Nephron (organoid): ENCODE data around the gene PYGO2.

Source experiments
- H3K27ac Mint-ChIP-seq, 3 experiments: 2 replicates each; pipeline ENCODE4 v1.8.0; 2020; ENCODE audit warnings: mixed read lengths in 3 of 3, mild to moderate bottlenecking in 2 of 3, moderate library complexity in 1 of 3
- H3K27me3 Mint-ChIP-seq: 2 replicates; pipeline ENCODE4 v1.8.0; 2021; ENCODE audit warnings: low read depth, mild to moderate bottlenecking, moderate library complexity, mixed read lengths
- H3K36me3 Mint-ChIP-seq: 2 replicates; pipeline ENCODE4 v1.8.0; 2020; ENCODE audit warnings: low read depth, mixed read lengths
- H3K4me1 Mint-ChIP-seq: 2 replicates; pipeline ENCODE4 v1.8.0; 2020; ENCODE audit warnings: mixed read lengths
- H3K4me3 Mint-ChIP-seq, 3 experiments: 2 replicates each; pipeline ENCODE4 v1.8.0; 2020; ENCODE audit warnings: mild to moderate bottlenecking in 3 of 3, mixed read lengths in 3 of 3, moderate library complexity in 2 of 3
- H3K9me3 Mint-ChIP-seq: 2 replicates; pipeline ENCODE4 v1.8.0; 2020; ENCODE audit warnings: mixed read lengths
- CTCF ChIP-seq, 3 experiments: fragments of 200-600 bp; sonication (generic); IDR thresholded peaks; one replicate each; pipeline ENCODE4 v1.5.0; 2021; ENCODE audit warnings: antibody characterized with exemption in 3 of 3; ENCODE audit not compliant: unreplicated experiment in 3 of 3

Gene PYGO2

GRCh38 chr1:154967331-154967950, 5.9 kb upstream of the PYGO2 start:
- Mint-ChIP-seq H3K4me1 (peaks cover 42% of the 10 kb centered on the region), H3K4me3 (peak overlapping the region in 2 of 3 experiments; percentile 70 to 86), H3K27me3 (no peaks in the 10 kb centered on the region), H3K9me3 (no peaks in the 10 kb centered on the region), H3K36me3 (peaks cover 36% of the 10 kb centered on the region), H3K27ac (peak overlapping the region in 1 of 3 experiments; percentile 52)
- no peak for TF ChIP-seq CTCF (IDR thresholded peaks at IDR 0.05; ENCODE audit: unreplicated experiment in 3 of 3)

DNA sequence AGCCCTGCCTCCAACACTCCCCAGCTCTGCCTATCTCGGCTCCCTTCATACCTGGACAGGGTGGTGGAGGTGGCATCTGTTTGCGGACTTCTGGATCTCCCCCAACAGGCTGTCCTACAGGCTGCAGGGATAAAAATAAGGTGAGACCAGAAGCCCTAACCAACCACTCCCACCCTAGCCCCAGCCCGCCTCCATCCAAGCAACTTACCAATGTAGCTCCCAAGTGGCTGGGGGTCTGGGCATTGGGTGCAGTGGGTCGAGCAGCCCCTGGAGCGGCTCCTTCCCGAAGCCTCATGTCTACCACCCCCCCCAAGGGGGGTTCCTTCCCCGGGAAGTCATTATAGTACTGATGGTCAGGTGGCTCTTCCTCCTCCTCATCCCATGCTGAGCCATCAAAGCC, 4.5 kb upstream of the PYGO2 start:
- Mint-ChIP-seq H3K4me1 (peaks cover 39% of the 10 kb centered on the region), H3K27ac (no peak overlapping the region), H3K27me3 (no peaks in the 10 kb centered on the region), H3K9me3 (no peaks in the 10 kb centered on the region), H3K36me3 (peaks cover 39% of the 10 kb centered on the region), H3K4me3 (no peak overlapping the region)
- TF ChIP-seq CTCF (IDR thresholded peaks at IDR 0.05; ENCODE audit: unreplicated experiment in 3 of 3): no peak

GRCh38 chr1:154964359-154964758, 2.8 kb upstream of the PYGO2 start:
- Mint-ChIP-seq H3K9me3 (no peaks in the 10 kb centered on the region), H3K27ac (peak overlapping the region; percentile 44 to 97 (median 66)), H3K4me3 (peak overlapping the region in 2 of 3 experiments; percentile 30 to 50), H3K27me3 (no peaks in the 10 kb centered on the region), H3K36me3 (peaks cover 39% of the 10 kb centered on the region), H3K4me1 (peaks cover 36% of the 10 kb centered on the region)
- no peak for TF ChIP-seq CTCF (IDR thresholded peaks at IDR 0.05; ENCODE audit: unreplicated experiment in 3 of 3)

GRCh38 chr1:154963643-154964042, 2.1 kb upstream of the PYGO2 start:
- Mint-ChIP-seq H3K36me3 (peaks cover 39% of the 10 kb centered on the region), H3K27ac (peak overlapping the region; percentile 48 to 97 (median 66)), H3K4me1 (peaks cover 30% of the 10 kb centered on the region), H3K4me3 (peak overlapping the region; percentile 14 to 70 (median 39)), H3K9me3 (no peaks in the 10 kb centered on the region), H3K27me3 (no peaks in the 10 kb centered on the region)
- no peak for TF ChIP-seq CTCF (IDR thresholded peaks at IDR 0.05; ENCODE audit: unreplicated experiment in 3 of 3)

DNA sequence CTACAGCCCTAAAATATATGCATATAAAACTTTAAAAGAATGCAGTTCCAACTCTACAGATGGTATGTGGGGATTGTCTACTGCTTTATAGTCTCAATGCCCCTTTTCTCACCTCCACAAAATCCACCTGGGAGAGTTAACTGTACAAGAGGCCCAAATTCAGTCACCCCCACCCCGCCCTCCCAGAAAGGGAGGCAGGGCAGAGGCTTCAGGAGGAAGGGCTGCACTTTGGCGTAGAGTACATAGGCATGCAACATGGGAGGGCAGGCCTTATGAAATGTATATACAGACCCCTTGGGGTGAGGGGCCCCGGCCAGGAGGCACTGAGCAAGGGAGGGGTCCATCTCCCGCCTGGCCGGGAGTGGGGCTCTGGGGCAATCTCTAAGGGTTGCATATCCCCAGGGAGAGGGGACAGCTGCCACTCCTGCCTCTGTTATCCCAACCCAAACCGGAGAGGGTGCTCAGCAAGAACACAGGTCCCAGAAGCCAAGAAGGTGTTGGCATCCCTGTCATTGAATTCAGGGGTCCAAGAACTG, 1.3 kb upstream of the PYGO2 start:
- no peak for TF ChIP-seq CTCF (IDR thresholded peaks at IDR 0.05; ENCODE audit: unreplicated experiment in 3 of 3)
- no peaks in the 10 kb centered on the region for H3K9me3 Mint-ChIP-seq
- H3K4me3 Mint-ChIP-seq: peak overlapping the region; percentile 91 to 96 (median 93)

More for the DNA sequence above, 1.3 kb upstream of the PYGO2 start:
- Mint-ChIP-seq H3K27me3 (no peaks in the 10 kb centered on the region), H3K4me1 (peaks cover 37% of the 10 kb centered on the region), H3K27ac (peak overlapping the region; percentile 97 to 99 (median 98)), H3K36me3 (peaks cover 39% of the 10 kb centered on the region)
